OCI-LY1 (cell line): ENCODE measurements around the gene TMEM100.

ENCODE experiments used
- CTCF ChIP-seq: fragments of 200-600 bp; sonication (generic), shearing (Covaris generic); IDR thresholded peaks from 2 replicates; pipeline ENCODE4 v1.5.1; 2017; ENCODE audit warnings: mild to moderate bottlenecking, antibody characterized with exemption, low read length, moderate library complexity, mixed read lengths
- EZH2 ChIP-seq: fragments of 200-600 bp; sonication (generic), shearing (Covaris generic); IDR thresholded peaks from 2 replicates; pipeline ENCODE4 v1.8.0; 2017; ENCODE audit warnings: borderline replicate concordance, mixed run types, mild to moderate bottlenecking, antibody characterized with exemption, low read length, moderate library complexity, mixed read lengths

DNA sequence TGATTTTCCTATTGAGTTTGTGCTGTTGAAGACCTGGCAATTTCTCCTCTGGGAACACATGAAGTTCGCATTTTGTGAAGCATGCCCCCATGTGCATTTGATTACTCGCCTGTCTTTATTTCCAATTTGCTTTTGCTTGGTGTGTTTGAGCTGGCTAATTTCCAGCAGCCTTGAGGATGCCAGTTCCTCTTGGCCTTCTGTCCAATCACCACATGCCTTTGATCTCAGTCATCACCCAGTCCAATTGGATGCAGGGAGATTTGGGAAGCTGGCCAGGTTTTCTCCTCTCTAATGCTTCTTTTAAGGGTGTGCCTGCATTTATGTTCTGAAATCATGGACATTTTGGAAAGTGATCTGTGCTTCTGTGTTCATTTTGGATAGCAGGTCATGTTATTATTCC, 3.8 kb upstream of the TMEM100 start:
- no peak for TF ChIP-seq CTCF
- no peak for TF ChIP-seq EZH2
